ENCODE results near the gene CTAG1B.
"Not testable (repeated sequence)": the region's sequence is repeated elsewhere in the genome, so short reads cannot be mapped to it uniquely, and the experiment has no call there.

CTAG1B gene

GRCh38 chrX:154582994-154583393 lies 36.1 kb downstream of the CTAG1B start:
- not testable (repeated sequence) for DNase-seq (ENCODE audit: low spot score)

DNA sequence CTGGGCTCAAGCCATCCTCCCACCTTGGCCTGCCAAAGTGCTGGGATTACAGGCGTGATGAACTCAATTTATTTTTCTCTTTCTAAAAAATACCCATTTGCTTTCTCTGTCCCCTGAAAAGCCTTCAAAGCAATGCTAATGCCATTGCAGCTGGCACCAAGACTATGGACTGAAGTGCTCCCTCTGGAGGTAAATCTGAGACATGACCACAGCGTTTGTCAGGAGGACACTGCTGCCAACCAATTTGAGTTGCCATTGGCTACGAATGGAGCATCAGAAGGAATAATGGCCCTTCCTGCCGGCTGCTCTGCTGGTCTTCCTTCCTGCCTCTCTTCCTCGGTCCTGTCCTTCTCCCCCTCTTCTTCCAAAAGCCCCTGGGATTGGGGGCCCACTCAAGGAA lies 44.0 kb downstream of the CTAG1B start:
- DNase-seq (ENCODE audit: low spot score): not testable (repeated sequence)

DNA sequence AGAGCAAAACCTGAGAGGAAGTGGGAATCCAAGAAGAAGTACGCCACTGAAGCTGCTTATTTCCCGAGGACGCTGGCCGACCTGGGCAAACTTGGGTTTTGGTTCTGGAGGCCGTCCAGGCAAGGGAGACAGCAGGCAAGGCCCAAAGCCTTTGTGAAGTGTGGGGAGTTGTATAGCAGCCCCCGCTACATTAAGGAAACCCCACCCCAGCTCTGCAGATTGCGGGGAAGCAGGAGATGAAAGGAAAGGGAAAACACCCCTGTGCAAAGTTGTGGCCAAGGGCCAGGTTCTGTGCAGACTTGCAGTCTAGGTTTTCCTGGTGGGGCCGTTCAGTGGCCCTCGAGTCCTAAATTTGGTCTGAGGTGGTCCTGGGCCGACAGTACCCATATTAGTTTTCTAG lies 46.0 kb downstream of the CTAG1B start:
- not testable (repeated sequence) for DNase-seq (ENCODE audit: low spot score)

GRCh38 chrX:154570361-154570760 lies 48.7 kb downstream of the CTAG1B start:
- DNase-seq (ENCODE audit: low spot score): not testable (repeated sequence)

Data from iPS-NIHi11 (cell line).